Retina (tissue), 1 donor: ENCODE data around the gene UMODL1.
A peak's percentile ranks its signal among the peaks of the same experiment; 100 is the strongest.

ENCODE experiments used
- DNase-seq: peaks from one replicate; pipeline ENCODE4 v3.0.0-alpha.2; 2016

The UMODL1 gene

GRCh38 chr21:42071146-42071737 lies at the start of gene UMODL1:
TSS of gene UMODL1 (plus strand) at chr21:42071317. CDS start at chr21:42071317, 0 bp downstream.
- DNase-seq: no peak

GRCh38 chr21:42021371-42022090 lies 49.6 kb upstream of the UMODL1 start:
- DNase-seq: peak; percentile 94

GRCh38 chr21:42022091-42022430 lies 49.1 kb upstream of the UMODL1 start:
- DNase-seq: no peak

GRCh38 chr21:42022906-42023305 lies 48.2 kb upstream of the UMODL1 start:
- DNase-seq: peak; percentile 6

GRCh38 chr21:42025376-42026081 lies 45.6 kb upstream of the UMODL1 start:
- no peak for DNase-seq

- peak; percentile 54 for DNase-seq
Observed at GRCh38 chr21:42026082-42026435, 45.1 kb upstream of the UMODL1 start.

GRCh38 chr21:42027085-42027821 lies 43.9 kb upstream of the UMODL1 start:
- DNase-seq: no peak

GRCh38 chr21:42027822-42028765 lies 43.0 kb upstream of the UMODL1 start:
- DNase-seq: no peak

GRCh38 chr21:42028766-42029425 lies 42.2 kb upstream of the UMODL1 start:
- DNase-seq: no peak

GRCh38 chr21:42030311-42030710 lies 40.8 kb upstream of the UMODL1 start:
- DNase-seq: no peak

GRCh38 chr21:42031241-42031640 lies 39.9 kb upstream of the UMODL1 start:
- DNase-seq: no peak

GRCh38 chr21:42031816-42032215 lies 39.3 kb upstream of the UMODL1 start:
- no peak for DNase-seq

GRCh38 chr21:42032266-42032665 lies 38.9 kb upstream of the UMODL1 start:
- DNase-seq: no peak

GRCh38 chr21:42032968-42033367 lies 38.1 kb upstream of the UMODL1 start:
- DNase-seq: no peak

- no peak for DNase-seq
Observed at GRCh38 chr21:42036313-42036712, 34.8 kb upstream of the UMODL1 start.

- no peak for DNase-seq
Observed at GRCh38 chr21:42037516-42037915, 33.6 kb upstream of the UMODL1 start.

- peak; percentile 54 for DNase-seq
Observed at GRCh38 chr21:42037943-42038342, 33.2 kb upstream of the UMODL1 start.

- DNase-seq: no peak
Observed at GRCh38 chr21:42038393-42038792, 32.7 kb upstream of the UMODL1 start.

GRCh38 chr21:42038826-42039425 lies 32.2 kb upstream of the UMODL1 start:
- DNase-seq: no peak

- DNase-seq: no peak
Observed at GRCh38 chr21:42039470-42039901, 31.6 kb upstream of the UMODL1 start.

- DNase-seq: peak; percentile 70
Observed at GRCh38 chr21:42039911-42040351, 31.2 kb upstream of the UMODL1 start.
